A549 treated with GW870086 at 1 μM for 4 hours (cell line): ENCODE data around the gene PRR22. TPM values are rescaled to one million over a fixed set of nuclear protein-coding genes. Genes with fewer than 3 reads are reported as not detected.

ENCODE experiments used
- total RNA-seq: library from RNA; stranded (reverse); fragments of 200-300 nt; extraction: Qiagen RNA extraction; gene quantifications from 5 replicates; pipeline ENCODE4 v1.2.3, GENCODE V29; 2022; ENCODE audit warnings: low read depth

The PRR22 gene
- total RNA-seq, result 1.3 to 3.4 TPM (median 2.9 TPM) in 5 replicates

GRCh38 chr19:5784581-5785147 lies at the start of gene PRR22:
Gene PRR22 (minus strand): TSS chr19:5784746. CDS start chr19:5784660, 86 bp downstream.

GRCh38 chr19:5804516-5805461 lies 20.2 kb upstream of the PRR22 start, which contains the start of gene NRTN:
Gene NRTN (plus strand): TSS chr19:5805067. CDS start chr19:5824166, 19,099 bp downstream.

GRCh38 chr19:5790559-5791520 lies 6.3 kb upstream of the PRR22 start, which contains the start of gene DUS3L:
Gene DUS3L (minus strand): TSS chr19:5791163. CDS start chr19:5791141, 22 bp downstream.

Other genes with a start within 250 kb of the PRR22 start
- 2.0 to 3.9 TPM (median 2.3 TPM) in 5 replicates for gene TINCR, start 216.8 kb downstream of the PRR22 start, total RNA-seq
- 25.7 to 36.2 TPM (median 34.0 TPM) in 5 replicates for gene SAFB2, start 162.0 kb downstream of the PRR22 start, total RNA-seq
- 49.4 to 56.8 TPM (median 52.6 TPM) in 5 replicates for gene SAFB, start 161.7 kb downstream of the PRR22 start, total RNA-seq
- 49.7 to 74.6 TPM (median 63.9 TPM) in 5 replicates for gene MICOS13, start 104.2 kb downstream of the PRR22 start, total RNA-seq
- gene HSD11B1L, start 103.7 kb downstream of the PRR22 start, total RNA-seq, result 3.6 to 5.1 TPM (median 4.7 TPM) in 5 replicates
- 707 to 899 TPM (median 777 TPM) in 5 replicates for gene RPL36, start 94.5 kb downstream of the PRR22 start, total RNA-seq
- 47.9 to 61.8 TPM (median 60.1 TPM) in 5 replicates for gene LONP1, start 64.6 kb downstream of the PRR22 start, total RNA-seq
- not detected in 5 replicates for gene CATSPERD, start 64.1 kb downstream of the PRR22 start, total RNA-seq
- gene DUS3L, start 6.4 kb upstream of the PRR22 start, total RNA-seq, result 25.9 to 32.3 TPM (median 28.6 TPM) in 5 replicates
- 0.85 to 1.6 TPM (median 1.5 TPM) in 5 replicates for gene NRTN, start 20.3 kb upstream of the PRR22 start, total RNA-seq
- not detected in 5 replicates for gene FUT6, start 55.0 kb upstream of the PRR22 start, total RNA-seq
- gene FUT3, start 66.7 kb upstream of the PRR22 start, total RNA-seq, result 0.20 TPM in 1 of 5 replicates, not detected in the others
- gene FUT5, start 85.8 kb upstream of the PRR22 start, total RNA-seq, result not detected in 5 replicates
- 223 to 297 TPM (median 285 TPM) in 5 replicates for gene NDUFA11, start 119.0 kb upstream of the PRR22 start, total RNA-seq
- gene VMAC, start 120.1 kb upstream of the PRR22 start, total RNA-seq, result 0.21 to 0.65 TPM (median 0.61 TPM) in 5 replicates
- gene CAPS, start 129.5 kb upstream of the PRR22 start, total RNA-seq, result 0.86 to 1.5 TPM (median 0.96 TPM) in 5 replicates
- gene RANBP3, start 193.4 kb upstream of the PRR22 start, total RNA-seq, result 39.7 to 43.9 TPM (median 43.0 TPM) in 5 replicates